RWPE1 (cell line): ENCODE results near the gene PAM16.
A peak's percentile ranks its signal among the peaks of the same experiment; 100 is the strongest.

ENCODE experiments used
- CTCF ChIA-PET: fragments of 350-600 bp; sonication (Branson Sonifier 250); formaldehyde crosslinking; extraction: SDS; loops from one replicate; lab custom pipeline; 2021; lab: Yijun Ruan, JAX
- POLR2A ChIA-PET: fragments of 400-600 bp; formaldehyde crosslinking; extraction: SDS; loops from one replicate; lab custom pipeline; 2020; ENCODE audit warnings: antibody characterized with exemption; ENCODE audit not compliant: low non-redundant PET; lab: Yijun Ruan, JAX
- DNase-seq: peaks from one replicate; pipeline ENCODE4 v3.0.0; 2012; ENCODE audit warnings: low spot score
- H3K27ac ChIP-seq: fragments of 450-650 bp; 2 replicates; pipeline ENCODE4 v1.5.1; 2017
- TF ChIP-seq, protein P1 (sequence below): fragments of 450-650 bp; conservative IDR thresholded peaks from 2 replicates; pipeline ENCODE4 v1.5.1; 2017; ENCODE audit warnings: low read depth, mild to moderate bottlenecking

PAM16 gene

GRCh38 chr16:4332623-4333307, 18.4 kb downstream of the PAM16 start:
- no peak for DNase-seq
- ChIA-PET CTCF (interaction anchor here (0.6 to 2.1 kb wide), 3 partner anchors 44 to 108 kb away, joined by 3 to 6 read pairs (median 3); no protein-coding TSS in a partner anchor), POLR2A (no interaction called here)
- TF ChIP-seq, protein P1, sequence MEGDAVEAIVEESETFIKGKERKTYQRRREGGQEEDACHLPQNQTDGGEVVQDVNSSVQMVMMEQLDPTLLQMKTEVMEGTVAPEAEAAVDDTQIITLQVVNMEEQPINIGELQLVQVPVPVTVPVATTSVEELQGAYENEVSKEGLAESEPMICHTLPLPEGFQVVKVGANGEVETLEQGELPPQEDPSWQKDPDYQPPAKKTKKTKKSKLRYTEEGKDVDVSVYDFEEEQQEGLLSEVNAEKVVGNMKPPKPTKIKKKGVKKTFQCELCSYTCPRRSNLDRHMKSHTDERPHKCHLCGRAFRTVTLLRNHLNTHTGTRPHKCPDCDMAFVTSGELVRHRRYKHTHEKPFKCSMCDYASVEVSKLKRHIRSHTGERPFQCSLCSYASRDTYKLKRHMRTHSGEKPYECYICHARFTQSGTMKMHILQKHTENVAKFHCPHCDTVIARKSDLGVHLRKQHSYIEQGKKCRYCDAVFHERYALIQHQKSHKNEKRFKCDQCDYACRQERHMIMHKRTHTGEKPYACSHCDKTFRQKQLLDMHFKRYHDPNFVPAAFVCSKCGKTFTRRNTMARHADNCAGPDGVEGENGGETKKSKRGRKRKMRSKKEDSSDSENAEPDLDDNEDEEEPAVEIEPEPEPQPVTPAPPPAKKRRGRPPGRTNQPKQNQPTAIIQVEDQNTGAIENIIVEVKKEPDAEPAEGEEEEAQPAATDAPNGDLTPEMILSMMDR, result no peak
- H3K27ac ChIP-seq, result peak overlapping the region; percentile 37

DNA sequence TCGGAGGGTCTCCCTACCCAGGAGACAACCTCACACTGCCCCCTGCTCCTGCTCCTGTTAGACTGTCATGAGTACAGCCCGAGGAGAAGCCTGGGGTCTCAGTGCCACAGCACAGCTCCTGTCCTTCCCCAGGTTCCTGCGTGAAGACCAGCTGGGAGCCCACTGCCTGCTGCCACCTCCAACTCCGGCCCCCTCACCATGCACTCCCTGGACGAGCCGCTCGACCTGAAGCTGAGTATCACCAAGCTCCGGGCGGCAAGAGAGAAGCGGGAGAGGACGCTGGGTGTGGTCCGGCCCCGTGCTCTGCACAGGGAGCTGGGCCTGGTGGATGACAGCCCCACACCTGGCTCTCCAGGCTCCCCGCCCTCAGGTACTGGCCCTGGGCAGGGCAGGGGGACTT, 19.0 kb downstream of the PAM16 start:
- no peak for DNase-seq
- TF ChIP-seq, protein P1, result no peak
- H3K27ac ChIP-seq, result peak overlapping the region; percentile 37
- ChIA-PET POLR2A (no interaction called here), CTCF (interaction anchor here (0.5 to 2.1 kb wide), 3 partner anchors 22 to 71 kb away, joined by 3 to 6 read pairs (median 4); no protein-coding TSS in a partner anchor)

DNA sequence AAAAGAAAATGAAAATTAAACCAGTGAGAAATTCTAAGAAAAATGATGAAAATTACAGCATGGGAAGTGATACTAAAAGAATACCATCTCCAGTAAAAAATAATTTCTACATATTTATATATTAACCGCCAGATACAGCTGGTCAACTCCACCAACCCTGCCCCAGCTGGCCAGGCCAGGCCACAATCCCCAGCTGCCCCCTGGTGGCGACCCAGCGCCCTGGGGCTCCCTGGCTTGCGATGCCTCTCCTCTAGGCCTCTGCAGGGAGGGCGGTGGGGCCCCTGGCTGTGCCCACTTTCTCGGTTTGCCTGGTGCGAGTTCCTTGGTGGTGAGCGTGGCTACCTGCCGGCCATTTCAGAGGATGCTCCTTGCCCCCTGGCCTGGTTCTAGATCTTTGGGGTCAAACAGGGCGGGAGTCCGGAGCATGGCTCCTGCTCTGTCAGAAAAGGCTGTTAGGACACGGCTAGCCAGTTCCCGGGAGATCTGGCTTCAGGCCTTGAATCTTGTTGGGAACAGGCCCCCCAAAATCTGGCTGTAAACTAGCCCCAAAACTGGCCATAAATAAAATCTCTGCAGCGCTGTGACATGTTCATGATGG, 20.7 kb downstream of the PAM16 start:
- TF ChIP-seq, protein P1, result peak; percentile 90
- CTCF ChIA-PET, result interaction anchor here (0.5 to 1.5 kb wide), 11 partner anchors 11 to 355 kb away, joined by 3 to 7 read pairs (median 3); partner anchors contain the start of gene TFAP4
- DNase-seq, result no peak
- H3K27ac ChIP-seq, result peak overlapping the region; percentile 97
- POLR2A ChIA-PET, result no interaction called here

GRCh38 chr16:4328782-4329775, 22.0 kb downstream of the PAM16 start:
- ChIA-PET CTCF (interaction anchor here (0.8 to 1.5 kb wide), 6 partner anchors 12 to 129 kb away, joined by 3 to 7 read pairs (median 4); no protein-coding TSS in a partner anchor), POLR2A (no interaction called here)
- TF ChIP-seq, protein P1, result no peak
- peak overlapping the region; percentile 97 for H3K27ac ChIP-seq
- DNase-seq, result no peak

DNA sequence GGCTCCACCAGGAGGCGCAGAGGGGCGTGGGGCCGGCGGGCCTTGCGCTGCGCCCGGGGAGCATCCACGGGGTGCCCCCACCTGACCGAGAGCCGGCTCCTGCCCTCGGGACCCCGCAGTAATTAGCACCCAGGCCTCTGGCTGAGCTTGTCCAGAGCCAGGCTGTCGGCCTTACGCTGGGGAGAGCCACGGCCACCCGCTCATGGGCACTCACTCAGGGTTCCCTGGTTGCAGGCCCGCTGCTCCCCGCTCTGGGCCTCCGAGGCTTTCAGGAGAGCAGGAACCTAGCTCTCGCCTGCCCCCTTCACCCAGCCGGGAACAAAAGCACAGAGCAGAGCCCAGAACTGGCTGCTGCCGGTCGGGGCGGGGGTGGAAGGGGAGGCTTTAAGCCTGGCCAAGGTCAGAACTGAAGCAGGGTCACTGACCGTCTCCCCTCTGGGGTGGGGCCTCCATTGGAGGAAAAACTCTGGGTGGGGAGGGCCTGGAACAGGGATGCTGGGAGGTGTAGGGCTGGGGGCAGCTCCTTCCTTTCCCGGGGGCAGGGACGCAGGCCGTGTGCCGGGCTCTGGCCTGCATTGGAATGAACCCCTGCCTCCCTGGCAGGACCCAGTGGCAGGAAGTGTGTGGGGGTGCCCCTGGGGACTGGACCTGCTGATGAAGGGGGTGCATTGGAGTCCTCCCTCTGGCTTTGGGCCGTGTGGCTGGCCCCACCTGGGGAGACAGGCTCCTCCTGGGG, 22.9 kb downstream of the PAM16 start:
- TF ChIP-seq, protein P1, result peak; percentile 42
- no peak for DNase-seq
- CTCF ChIA-PET, result interaction anchor here (1.0 to 1.1 kb wide), 2 partner anchors 38 to 128 kb away, joined by 3 to 4 read pairs; no protein-coding TSS in a partner anchor
- H3K27ac ChIP-seq, result peak overlapping the region; percentile 97
- POLR2A ChIA-PET, result no interaction called here
